Effector memory CD8-positive, alpha-beta T cell (primary cell): ENCODE results near the gene CCDC18.
"Not testable (repeated sequence)": the region's sequence is repeated elsewhere in the genome, so short reads cannot be mapped to it uniquely, and the experiment has no call there.

Experiments used
- ATAC-seq: fragments of 150-1000 bp; cut with Tn5 transposase; replicated peaks from 2 replicates; pipeline ENCODE4 v1.10.0; 2021; ENCODE audit warnings: mild to moderate bottlenecking, moderate library complexity
- DNase-seq, 3 experiments: peaks; one replicate each; pipeline ENCODE4 v3.0.0; 2021
- H3K27ac Mint-ChIP-seq, 2 donors: one replicate each; pipeline ENCODE4 v1.8.0; 2022; ENCODE audit warnings: mild to moderate bottlenecking in 2 of 2, mixed read lengths in 2 of 2, moderate library complexity in 2 of 2
- H3K27me3 Mint-ChIP-seq, 2 donors: one replicate each; pipeline ENCODE4 v1.8.0; 2022; ENCODE audit warnings: mixed read lengths in 2 of 2
- H3K36me3 Mint-ChIP-seq: one replicate; pipeline ENCODE4 v1.8.0; 2022; ENCODE audit warnings: mild to moderate bottlenecking, moderate library complexity, mixed read lengths; ENCODE audit not compliant: insufficient read depth
- H3K4me1 Mint-ChIP-seq, 2 donors: one replicate each; pipeline ENCODE4 v1.8.0; 2022; ENCODE audit warnings: low read depth in 2 of 2, mixed read lengths in 2 of 2
- H3K4me3 Mint-ChIP-seq, 2 donors: one replicate each; pipeline ENCODE4 v1.8.0; 2022; ENCODE audit warnings: mild to moderate bottlenecking in 2 of 2, mixed read lengths in 2 of 2, moderate library complexity in 2 of 2
- H3K9me3 Mint-ChIP-seq, 2 donors: one replicate each; pipeline ENCODE4 v1.8.0; 2022; ENCODE audit warnings: mixed read lengths in 2 of 2

Gene CCDC18

GRCh38 chr1:93256433-93256832 is 75.9 kb downstream of the CCDC18 start:
- no peak for DNase-seq
- Mint-ChIP-seq H3K27me3 (no peaks in the 10 kb centered on the region), H3K9me3 (peaks cover 4 to 8% of the 10 kb centered on the region in 2 donors), H3K4me1 (no peaks in the 10 kb centered on the region), H3K4me3 (no peak overlapping the region), H3K27ac (no peak overlapping the region), H3K36me3 (peaks cover 3% of the 10 kb centered on the region)
- ATAC-seq: no peak

- H3K27me3 Mint-ChIP-seq: no peaks in the 10 kb centered on the region
- no peak overlapping the region for H3K4me3 Mint-ChIP-seq
- ATAC-seq (no peak), DNase-seq (no peak)
- no peak overlapping the region for H3K27ac Mint-ChIP-seq
- peaks cover 4 to 12% of the 10 kb centered on the region in 2 donors for H3K9me3 Mint-ChIP-seq
- H3K4me1 Mint-ChIP-seq: no peaks in the 10 kb centered on the region
- peaks cover 3% of the 10 kb centered on the region for H3K36me3 Mint-ChIP-seq
Measured at GRCh38 chr1:93257889-93258288, 77.4 kb downstream of the CCDC18 start.

- H3K9me3 Mint-ChIP-seq: peaks cover 10 to 22% of the 10 kb centered on the region in 2 donors
- DNase-seq, H3K4me1 Mint-ChIP-seq, H3K27me3 Mint-ChIP-seq, H3K27ac Mint-ChIP-seq, H3K36me3 Mint-ChIP-seq, H3K4me3 Mint-ChIP-seq, ATAC-seq: not testable (repeated sequence)
Measured at GRCh38 chr1:93260726-93261125, 80.2 kb downstream of the CCDC18 start.

DNA sequence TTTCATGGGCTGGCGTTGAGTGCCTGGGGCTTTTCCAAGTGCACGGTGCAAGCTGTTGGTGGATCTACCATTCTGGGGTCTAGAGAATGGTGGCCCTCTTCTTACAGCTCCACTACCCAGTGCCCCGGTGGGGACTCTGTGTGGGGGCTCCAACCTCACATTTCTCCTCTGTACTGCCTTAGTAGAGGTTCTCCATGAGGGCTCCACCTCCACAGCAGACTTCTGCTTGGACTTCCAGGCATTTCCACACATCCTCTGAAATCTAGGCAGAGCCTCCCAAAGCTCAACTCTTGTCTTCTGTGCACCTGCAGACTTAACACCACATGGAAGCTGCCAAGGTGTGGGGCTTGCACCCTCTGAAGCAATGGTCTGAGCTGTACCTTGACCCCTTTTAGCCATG is 82.1 kb downstream of the CCDC18 start:
- Mint-ChIP-seq H3K4me1 (no peaks in the 10 kb centered on the region), H3K27me3 (no peaks in the 10 kb centered on the region), H3K4me3 (no peak overlapping the region), H3K36me3 (no peaks in the 10 kb centered on the region), H3K9me3 (peaks cover 10 to 29% of the 10 kb centered on the region in 2 donors), H3K27ac (no peak overlapping the region)
- DNase-seq (no peak), ATAC-seq (no peak)

- not testable (repeated sequence) for H3K4me1 Mint-ChIP-seq, H3K27me3 Mint-ChIP-seq, H3K4me3 Mint-ChIP-seq, DNase-seq, H3K9me3 Mint-ChIP-seq, H3K36me3 Mint-ChIP-seq, H3K27ac Mint-ChIP-seq, ATAC-seq
Measured at GRCh38 chr1:93268888-93269287, 88.4 kb downstream of the CCDC18 start.

- not testable (repeated sequence) for H3K27ac Mint-ChIP-seq, H3K9me3 Mint-ChIP-seq, H3K4me1 Mint-ChIP-seq, H3K4me3 Mint-ChIP-seq, DNase-seq, ATAC-seq, H3K27me3 Mint-ChIP-seq, H3K36me3 Mint-ChIP-seq
Measured at GRCh38 chr1:93275262-93275633, 94.7 kb downstream of the CCDC18 start.

- Mint-ChIP-seq H3K27ac (no peak overlapping the region), H3K4me3 (no peak overlapping the region), H3K27me3 (no peaks in the 10 kb centered on the region), H3K36me3 (no peaks in the 10 kb centered on the region), H3K9me3 (peaks cover 0 to 12% of the 10 kb centered on the region in 2 donors), H3K4me1 (peaks cover 0 to 4% of the 10 kb centered on the region in 2 donors)
- no peak for ATAC-seq
- no peak for DNase-seq
Measured at GRCh38 chr1:93275634-93276295, 95.2 kb downstream of the CCDC18 start.

DNA sequence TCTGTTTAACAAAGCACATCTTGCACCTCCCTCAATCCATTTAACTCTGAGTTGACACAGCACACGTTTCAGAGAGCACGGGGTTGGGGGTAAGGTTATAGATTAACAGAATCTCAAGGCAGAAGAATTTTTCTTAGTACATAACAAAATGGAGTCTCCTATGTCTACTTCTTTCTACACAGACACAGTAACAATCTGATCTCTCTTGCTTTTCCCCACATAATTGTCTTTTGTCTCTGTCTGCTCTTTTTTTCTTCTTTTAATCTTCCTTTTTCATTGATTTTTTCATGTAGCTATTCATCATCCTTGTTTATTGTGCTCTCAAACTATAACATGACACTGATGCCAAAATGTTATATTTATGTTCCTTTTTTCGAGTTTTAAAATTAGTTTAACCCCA is 97.0 kb downstream of the CCDC18 start:
- H3K4me1 Mint-ChIP-seq, H3K27me3 Mint-ChIP-seq, DNase-seq, ATAC-seq, H3K4me3 Mint-ChIP-seq, H3K36me3 Mint-ChIP-seq, H3K27ac Mint-ChIP-seq: not testable (repeated sequence)
- peaks cover 1 to 14% of the 10 kb centered on the region in 2 donors for H3K9me3 Mint-ChIP-seq

DNA sequence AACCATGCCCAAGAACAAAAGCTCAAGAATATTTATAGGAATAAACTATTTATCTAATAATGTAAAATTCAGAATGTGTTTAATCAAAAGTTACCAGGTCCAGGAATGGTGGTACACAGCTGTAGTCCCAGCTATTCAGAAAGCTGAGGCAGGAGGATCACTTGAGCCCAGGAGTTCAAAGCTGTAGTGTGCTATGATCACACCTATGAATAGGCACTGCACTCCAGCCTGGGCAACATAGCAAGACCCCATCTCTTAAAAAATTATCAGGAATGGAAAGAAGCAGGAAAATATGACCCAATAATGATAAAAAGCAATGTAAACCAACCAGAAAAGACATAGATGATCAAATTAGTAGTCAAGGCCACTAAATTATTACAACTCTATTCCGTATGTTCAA is 103.0 kb downstream of the CCDC18 start:
- ATAC-seq (no peak), DNase-seq (no peak)
- H3K36me3 Mint-ChIP-seq: peaks cover 7% of the 10 kb centered on the region
- no peaks in the 10 kb centered on the region for H3K4me1 Mint-ChIP-seq
- no peak overlapping the region for H3K4me3 Mint-ChIP-seq
- H3K27ac Mint-ChIP-seq: no peak overlapping the region
- no peaks in the 10 kb centered on the region for H3K27me3 Mint-ChIP-seq
- peaks cover 1 to 14% of the 10 kb centered on the region in 2 donors for H3K9me3 Mint-ChIP-seq

DNA sequence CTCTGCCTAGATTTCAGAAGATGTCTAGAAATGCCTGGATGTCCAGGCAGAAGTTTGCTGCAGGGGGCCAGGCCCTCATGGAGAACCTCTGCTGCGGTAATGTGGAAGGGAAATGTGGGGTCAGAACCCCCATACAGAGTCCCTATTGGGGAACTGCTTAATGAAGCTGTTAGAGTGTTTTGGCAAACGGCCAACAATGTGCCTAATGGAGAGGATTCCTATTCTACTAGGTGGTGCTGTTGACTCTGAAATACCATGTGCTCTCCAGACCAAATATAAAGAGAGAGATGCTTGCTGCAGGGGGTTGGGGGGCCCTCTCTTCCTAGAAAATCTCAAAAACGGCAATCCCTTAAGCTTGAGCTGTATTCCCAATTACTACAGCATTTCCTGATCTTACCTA is 108.0 kb downstream of the CCDC18 start:
- Mint-ChIP-seq H3K36me3 (peaks cover 8% of the 10 kb centered on the region), H3K4me1 (peaks cover 0 to 7% of the 10 kb centered on the region in 2 donors), H3K27me3 (no peaks in the 10 kb centered on the region), H3K4me3 (no peak overlapping the region), H3K9me3 (no peaks in the 10 kb centered on the region), H3K27ac (no peak overlapping the region)
- DNase-seq (no peak), ATAC-seq (no peak)

DNA sequence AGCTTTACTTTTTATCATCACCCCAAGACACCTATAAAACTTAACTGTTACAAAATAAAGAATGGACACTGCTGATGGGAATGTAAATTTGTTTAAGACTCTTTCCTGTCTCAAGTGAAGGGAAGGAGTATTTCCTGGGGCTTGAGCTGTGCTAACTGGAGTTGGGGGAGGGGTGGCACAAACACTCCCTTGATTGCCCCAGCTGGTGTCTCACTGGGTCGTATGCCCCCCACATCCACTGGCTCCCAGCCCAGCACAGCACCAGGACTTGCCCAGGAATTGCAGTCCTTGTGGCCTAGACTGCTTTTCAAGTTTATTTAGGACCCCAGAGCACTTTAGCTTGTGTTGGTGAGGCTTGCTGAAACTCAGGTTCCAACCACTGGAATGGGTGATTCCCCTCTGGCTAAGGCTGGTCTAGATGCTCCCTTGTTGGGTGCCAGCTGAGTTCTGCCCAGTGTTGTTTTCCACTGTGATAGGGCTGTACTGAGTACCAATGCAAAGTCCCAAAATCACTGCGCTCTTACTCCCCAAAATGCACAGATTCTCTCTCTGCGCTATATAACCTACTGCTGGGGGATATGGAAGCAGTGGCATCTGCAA is 116.1 kb downstream of the CCDC18 start:
- no peaks in the 10 kb centered on the region for H3K9me3 Mint-ChIP-seq
- peaks cover 0 to 7% of the 10 kb centered on the region in 2 donors for H3K4me1 Mint-ChIP-seq
- no peak overlapping the region for H3K4me3 Mint-ChIP-seq
- H3K27me3 Mint-ChIP-seq: no peaks in the 10 kb centered on the region
- DNase-seq (no peak), ATAC-seq (no peak)
- peaks cover 3% of the 10 kb centered on the region for H3K36me3 Mint-ChIP-seq
- no peak overlapping the region for H3K27ac Mint-ChIP-seq

DNA sequence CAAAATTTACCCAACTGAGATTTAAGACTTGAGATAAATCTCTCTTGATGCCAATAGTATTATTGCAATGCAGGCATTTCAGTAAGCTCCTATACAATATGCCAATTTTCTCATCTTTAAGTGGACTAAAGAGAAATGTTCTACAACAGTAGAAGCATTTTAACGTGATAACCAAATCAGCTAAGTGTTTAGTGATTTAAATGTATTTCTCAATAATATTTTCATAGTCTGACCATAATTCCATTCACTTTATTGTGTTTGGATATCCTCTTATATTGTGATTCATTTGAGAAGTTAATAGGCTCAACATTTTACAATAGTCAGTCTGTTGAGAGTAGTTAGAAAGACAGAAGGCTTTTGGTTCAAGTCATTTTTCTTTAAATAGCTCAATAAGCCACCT is 120.6 kb downstream of the CCDC18 start:
- Mint-ChIP-seq H3K9me3 (no peaks in the 10 kb centered on the region), H3K4me1 (no peaks in the 10 kb centered on the region), H3K27me3 (no peaks in the 10 kb centered on the region), H3K4me3 (no peak overlapping the region), H3K36me3 (peaks cover 3% of the 10 kb centered on the region), H3K27ac (no peak overlapping the region)
- no peak for DNase-seq
- no peak for ATAC-seq

GRCh38 chr1:93302078-93302477 is 121.6 kb downstream of the CCDC18 start:
- Mint-ChIP-seq H3K4me1 (no peaks in the 10 kb centered on the region), H3K27me3 (no peaks in the 10 kb centered on the region), H3K9me3 (no peaks in the 10 kb centered on the region), H3K4me3 (no peak overlapping the region), H3K36me3 (peaks cover 3% of the 10 kb centered on the region), H3K27ac (no peak overlapping the region)
- DNase-seq (no peak), ATAC-seq (no peak)

DNA sequence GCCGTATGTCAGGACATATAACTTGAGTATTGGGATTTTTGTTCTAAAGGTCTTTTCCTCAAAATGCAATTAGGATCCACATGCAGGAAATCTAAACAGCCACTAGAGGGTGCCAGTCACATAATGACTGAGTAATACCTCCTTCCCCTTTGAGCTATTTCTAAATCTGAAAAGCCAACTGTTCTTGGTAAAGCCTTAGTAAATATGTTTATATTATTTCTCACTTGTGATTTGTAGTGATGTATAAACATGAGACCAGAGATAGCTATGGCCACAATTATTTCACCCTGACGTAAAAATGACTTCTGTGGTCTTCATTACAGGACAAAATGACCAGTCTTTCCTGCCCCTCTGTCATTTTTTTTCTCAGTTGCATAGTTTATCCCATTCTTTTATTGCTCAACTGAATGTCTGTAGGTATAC is 124.2 kb downstream of the CCDC18 start:
- ATAC-seq: peak; percentile 69

More for the DNA sequence above, 124.2 kb downstream of the CCDC18 start:
- no peaks in the 10 kb centered on the region for H3K9me3 Mint-ChIP-seq
- H3K4me3 Mint-ChIP-seq: no peak overlapping the region
- peak; percentile 40 to 50 (median 46) for DNase-seq
- no peaks in the 10 kb centered on the region for H3K27me3 Mint-ChIP-seq
- no peaks in the 10 kb centered on the region for H3K4me1 Mint-ChIP-seq
- no peak overlapping the region for H3K27ac Mint-ChIP-seq
- no peaks in the 10 kb centered on the region for H3K36me3 Mint-ChIP-seq
